IMR-90 (cell line): ENCODE results near the gene ALDH1A1. TPM values are rescaled to one million over a fixed set of nuclear protein-coding genes. Genes with fewer than 3 reads are reported as not detected.

Experiments
- ATAC-seq: fragments of 200-7000 bp; cut with Tn5 transposase; 2 replicates; pipeline ENCODE4 v1.9.1; 2020; ENCODE audit warnings: low read depth, mild to moderate bottlenecking, moderate library complexity
- BruUV-seq: library from RNA; stranded (reverse); fragments of 400-500 nt; replicated peaks from 2 replicates; lab custom pipeline; 2021; lab: Mats Ljungman, UMichigan
- CTCF ChIA-PET: fragments of 300-600 bp; formaldehyde crosslinking; extraction: SDS; loops from one replicate; lab custom pipeline; 2021; ENCODE audit warnings: antibody characterized with exemption; lab: Yijun Ruan, JAX
- POLR2A ChIA-PET: fragments of 300-600 bp; sonication (Branson Sonifier 250); formaldehyde crosslinking; loops from one replicate; lab custom pipeline; 2022; ENCODE audit warnings: antibody characterized with exemption; ENCODE audit not compliant: unreplicated experiment; lab: Charles Lee
- DNase-seq: peaks from one replicate; pipeline ENCODE4 v3.0.0; 2013
- H2AFZ ChIP-seq: replicated peaks from 2 replicates; pipeline ENCODE3; 2013; ENCODE audit warnings: low read length, mild to moderate bottlenecking; ENCODE audit not compliant: poor library complexity
- H2AK5ac ChIP-seq: 2 replicates; pipeline ENCODE4 v1.6.1; 2013; ENCODE audit warnings: low read depth, low read length, inconsistent platforms
- H2AK9ac ChIP-seq: replicated peaks from 2 replicates; pipeline ENCODE3; 2013; ENCODE audit warnings: mild to moderate bottlenecking, low read depth, low read length, moderate library complexity; ENCODE audit not compliant: poor library complexity
- H2BK120ac ChIP-seq: 2 replicates; pipeline ENCODE4 v1.6.1; 2013; ENCODE audit warnings: low read depth, low read length, inconsistent platforms
- H2BK15ac ChIP-seq: 3 replicates; pipeline ENCODE4 v1.6.1; 2013; ENCODE audit warnings: low read depth, low read length, inconsistent platforms
- H2BK20ac ChIP-seq: 2 replicates; pipeline ENCODE4 v1.6.1; 2013; ENCODE audit warnings: low read depth, mild to moderate bottlenecking, inconsistent platforms, low read length, moderate library complexity
- H2BK5ac ChIP-seq: 2 replicates; pipeline ENCODE4 v1.6.1; 2013; ENCODE audit warnings: mild to moderate bottlenecking, low read depth, low read length, inconsistent platforms; ENCODE audit not compliant: poor library complexity, severe bottlenecking
- H3K14ac ChIP-seq: replicated peaks from 2 replicates; pipeline ENCODE4 v1.6.1; 2013; ENCODE audit warnings: low read depth, low read length, inconsistent platforms
- H3K18ac ChIP-seq: 2 replicates; pipeline ENCODE4 v1.6.1; 2013; ENCODE audit warnings: low read depth, low read length, control low read depth
- H3K23ac ChIP-seq: 2 replicates; pipeline ENCODE4 v1.6.1; 2013; ENCODE audit warnings: low read depth, low read length, inconsistent platforms
- H3K27ac ChIP-seq: 2 replicates; pipeline ENCODE4 v1.5.1; 2013; ENCODE audit warnings: mild to moderate bottlenecking, control low read depth, low read length; ENCODE audit not compliant: insufficient read depth
- H3K27me3 ChIP-seq: 2 replicates; pipeline ENCODE4 v1.6.1; 2013; ENCODE audit warnings: low read length; ENCODE audit not compliant: control insufficient read depth, insufficient read depth
- H3K36me3 ChIP-seq: 2 replicates; pipeline ENCODE4 v1.6.1; 2013; ENCODE audit warnings: low read length, mixed read lengths; ENCODE audit not compliant: control insufficient read depth, insufficient read depth
- H3K4ac ChIP-seq: 2 replicates; pipeline ENCODE4 v1.6.1; 2013; ENCODE audit warnings: low read depth, low read length, inconsistent platforms
- H3K4me1 ChIP-seq: 2 replicates; pipeline ENCODE4 v1.6.1; 2013; ENCODE audit warnings: low read length, mixed read lengths; ENCODE audit not compliant: control insufficient read depth, insufficient read depth
- H3K4me2 ChIP-seq: 2 replicates; pipeline ENCODE4 v1.6.1; 2013; ENCODE audit warnings: low read depth, mild to moderate bottlenecking, control low read depth, low read length, moderate library complexity
- H3K4me3 ChIP-seq: 2 replicates; pipeline ENCODE4 v1.5.1; 2013; ENCODE audit warnings: low read depth, mild to moderate bottlenecking, control low read depth, low read length, moderate library complexity; ENCODE audit not compliant: insufficient read depth
- H3K56ac ChIP-seq: 2 replicates; pipeline ENCODE4 v1.6.1; 2013; ENCODE audit warnings: low read length, inconsistent platforms; ENCODE audit not compliant: insufficient read depth; ENCODE audit errors: extremely low read depth
- H3K79me1 ChIP-seq, 2 experiments: 2 replicates each; pipeline ENCODE4 v1.6.1; 2013; ENCODE audit warnings: low read length in 2 of 2, inconsistent platforms in 1 of 2, low read depth in 1 of 2
- H3K9ac ChIP-seq: 2 replicates; pipeline ENCODE4 v1.6.1; 2013; ENCODE audit warnings: low read depth, low read length, control low read depth
- H3K9me1 ChIP-seq: 2 replicates; pipeline ENCODE4 v1.6.1; 2013; ENCODE audit warnings: low read length, inconsistent platforms; ENCODE audit not compliant: insufficient read depth
- H3K9me3 ChIP-seq: 2 replicates; pipeline ENCODE4 v1.6.1; 2013; ENCODE audit warnings: low read length; ENCODE audit not compliant: control insufficient read depth, insufficient read depth
- H4K20me1 ChIP-seq: 2 replicates; pipeline ENCODE4 v1.6.1; 2013; ENCODE audit warnings: low read length, inconsistent platforms; ENCODE audit not compliant: insufficient read depth
- H4K5ac ChIP-seq: 2 replicates; pipeline ENCODE4 v1.6.1; 2013; ENCODE audit warnings: mild to moderate bottlenecking, low read depth, low read length, control low read depth
- H4K8ac ChIP-seq, 2 experiments: 2 replicates each; pipeline ENCODE4 v1.6.1; 2013; ENCODE audit warnings: low read depth in 2 of 2, low read length in 2 of 2, control low read depth in 1 of 2, inconsistent platforms in 1 of 2
- H4K91ac ChIP-seq: 2 replicates; pipeline ENCODE4 v1.6.1; 2013; ENCODE audit warnings: low read depth, low read length, inconsistent platforms; ENCODE audit not compliant: insufficient read depth
- BHLHE40 ChIP-seq: fragments of 150-350 bp; IDR thresholded peaks from 2 replicates; pipeline ENCODE4 v1.6.1; 2016; ENCODE audit warnings: mild to moderate bottlenecking, low read depth, low read length
- CEBPB ChIP-seq: IDR thresholded peaks from 2 replicates; pipeline ENCODE4 v1.6.1; 2012; ENCODE audit warnings: low read depth, low read length, improper control_type of control experiment
- MAZ ChIP-seq: IDR thresholded peaks from 2 replicates; pipeline ENCODE4 v1.6.1; 2012; ENCODE audit warnings: low read depth, mild to moderate bottlenecking, low read length, improper control_type of control experiment, moderate library complexity, borderline replicate concordance
- RAD21 ChIP-seq: IDR thresholded peaks from 2 replicates; pipeline ENCODE4 v1.6.1; 2012; ENCODE audit warnings: low read length, improper control_type of control experiment
- RCOR1 ChIP-seq: IDR thresholded peaks from 2 replicates; pipeline ENCODE4 v1.6.1; 2012; ENCODE audit warnings: mild to moderate bottlenecking, low read length, improper control_type of control experiment; ENCODE audit not compliant: insufficient replicate concordance
- RFX5 ChIP-seq: IDR thresholded peaks from 2 replicates; pipeline ENCODE4 v1.8.0; 2012; ENCODE audit warnings: low read depth, mild to moderate bottlenecking, low read length, moderate library complexity
- WGBS, 2 experiments: methylation state at CpG; one replicate each; pipeline versions ENCODE4 v1.1.5 to v1.1.7; 2013; ENCODE audit warnings: missing lambda C conversion rate in 2 of 2; ENCODE audit not compliant: insufficient read length in 1 of 2; ENCODE audit errors: extremely low coverage in 2 of 2; 5-methylcytosine and 5-hydroxymethylcytosine counted together
- dilution Hi-C: fragments of 300-500 bp; cut with HindIII; formaldehyde crosslinking; loops from one replicate; pipeline ENCODE4 v1.14.3; 2018; ENCODE audit warnings: low sequenced_read_pairs; ENCODE audit not compliant: unreplicated experiment
- in situ Hi-C: fragments of 300-500 bp; cut with MboI; formaldehyde crosslinking; loops from 3 replicates; pipeline ENCODE4 v1.14.3; 2019; ENCODE audit warnings: low sequenced_read_pairs, inconsistent platforms, mixed read lengths
- intact Hi-C: fragments of 100-400 bp; cut with micrococcal nuclease; formaldehyde crosslinking; loops from 2 replicates; pipeline ENCODE4 v1.10.0; 2022
- polyA plus RNA-seq, 3 experiments: library from polyadenylated mRNA; depleted of rRNA; stranded (reverse); fragments of >200 nt; gene quantifications; 2 replicates each; pipeline ENCODE4 v1.2.3, GENCODE V29; 2012; ENCODE audit warnings: low replicate concordance in 1 of 3
- total RNA-seq: library from RNA; depleted of rRNA; stranded (reverse); fragments of >200 nt; gene quantifications from 2 replicates; pipeline ENCODE4 v1.2.3, GENCODE V29; 2012
- TF ChIP-seq, protein P1 (sequence below): fragments of 150-350 bp; IDR thresholded peaks from 2 replicates; pipeline ENCODE4 v1.6.1; 2016; ENCODE audit warnings: low read depth, mild to moderate bottlenecking, low read length, moderate library complexity, borderline replicate concordance
- TF ChIP-seq, protein P2 (sequence below): fragments of 150-350 bp; IDR thresholded peaks from 2 replicates; pipeline ENCODE4 v1.6.1; 2017; ENCODE audit warnings: mild to moderate bottlenecking, antibody characterized with exemption, low read length, low read depth
- TF ChIP-seq, protein P3 (sequence below): conservative IDR thresholded peaks from 2 replicates; pipeline ENCODE4 v1.5.1; 2012; ENCODE audit warnings: mild to moderate bottlenecking, low read depth, low read length, improper control_type of control experiment

ALDH1A1 gene
- total and polyA plus RNA-seq, 2 of the 4 experiments (the other 2 are of a cell fraction): not detected

DNA sequence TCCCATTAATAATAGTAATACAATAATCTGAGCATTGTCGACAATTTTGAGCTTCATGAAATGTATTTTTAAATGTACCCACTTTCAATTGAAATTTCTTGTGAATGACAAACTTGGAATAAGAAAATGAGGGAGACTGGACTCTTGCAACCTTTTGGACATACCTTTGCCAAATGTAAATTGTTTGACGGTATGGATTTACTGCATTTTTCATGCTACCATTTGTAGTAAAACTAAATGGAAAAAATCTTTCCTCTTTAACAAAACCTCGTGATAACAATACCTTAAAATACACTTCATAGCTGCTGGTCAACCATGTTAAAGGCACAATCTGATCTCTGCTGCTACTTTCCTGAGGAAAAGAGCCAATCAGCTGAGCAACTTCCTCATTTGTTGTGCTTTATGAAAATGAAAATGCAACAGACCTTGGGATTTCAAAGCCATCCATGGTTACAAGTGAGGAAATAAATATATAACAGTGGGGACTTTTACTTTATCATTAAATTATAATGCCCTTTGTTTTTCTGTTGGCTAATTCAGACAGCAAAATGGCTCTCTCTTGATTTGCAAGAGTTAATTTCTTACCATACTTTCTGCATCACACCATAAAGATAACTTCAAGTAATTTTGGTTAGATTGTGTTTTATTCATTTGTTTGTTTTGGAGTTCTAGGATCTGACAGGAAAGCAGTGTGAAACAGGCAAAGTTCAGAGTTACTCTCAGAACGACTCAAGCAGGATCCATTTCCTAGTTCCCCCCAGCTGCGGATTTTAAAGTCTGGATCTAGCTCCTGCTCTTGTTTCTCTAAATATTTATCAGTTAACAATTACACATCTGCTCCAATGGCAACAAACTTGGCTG lies 1.1 kb downstream of the ALDH1A1 start (continued):
- TF ChIP-seq, protein P1, sequence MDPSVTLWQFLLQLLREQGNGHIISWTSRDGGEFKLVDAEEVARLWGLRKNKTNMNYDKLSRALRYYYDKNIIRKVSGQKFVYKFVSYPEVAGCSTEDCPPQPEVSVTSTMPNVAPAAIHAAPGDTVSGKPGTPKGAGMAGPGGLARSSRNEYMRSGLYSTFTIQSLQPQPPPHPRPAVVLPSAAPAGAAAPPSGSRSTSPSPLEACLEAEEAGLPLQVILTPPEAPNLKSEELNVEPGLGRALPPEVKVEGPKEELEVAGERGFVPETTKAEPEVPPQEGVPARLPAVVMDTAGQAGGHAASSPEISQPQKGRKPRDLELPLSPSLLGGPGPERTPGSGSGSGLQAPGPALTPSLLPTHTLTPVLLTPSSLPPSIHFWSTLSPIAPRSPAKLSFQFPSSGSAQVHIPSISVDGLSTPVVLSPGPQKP: no peak

DNA sequence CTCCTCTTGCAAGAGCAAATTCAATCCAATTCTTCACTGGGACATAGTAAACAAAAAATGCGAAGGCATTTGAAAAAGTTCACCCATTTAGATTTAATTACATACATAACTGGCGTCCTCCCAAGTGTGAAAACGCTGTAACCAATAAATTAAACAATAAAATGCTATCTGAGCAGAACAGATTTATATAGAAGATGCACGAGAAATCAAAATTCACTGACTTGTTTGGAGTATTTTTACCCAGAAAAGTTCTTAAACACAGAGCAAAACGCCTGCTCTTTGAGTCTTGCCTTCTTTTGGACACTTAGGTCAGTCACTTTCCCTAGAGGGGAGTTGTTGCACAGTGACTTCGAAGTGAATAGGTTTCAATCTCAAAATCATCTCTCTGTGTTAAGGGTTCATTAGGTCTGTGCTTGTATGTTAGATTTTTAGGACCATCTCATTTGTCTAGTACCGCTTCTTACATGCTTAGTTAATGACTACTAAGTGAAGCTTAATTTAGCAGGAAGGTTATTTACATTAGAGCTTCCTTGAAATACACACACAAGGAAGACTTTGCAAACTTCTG lies 1.9 kb downstream of the ALDH1A1 start:
- H3K9me1 ChIP-seq: no peaks in the 10 kb centered on the region
- CTCF ChIA-PET: no interaction called here
- H2BK20ac ChIP-seq: no peak overlapping the region
- H4K91ac ChIP-seq: no peak overlapping the region
- H4K5ac ChIP-seq: no peak overlapping the region
- H3K4ac ChIP-seq: no peak overlapping the region
- H3K79me1 ChIP-seq: no peaks in the 10 kb centered on the region
- no peak for ATAC-seq
- no peak overlapping the region for H3K23ac ChIP-seq
- H3K18ac ChIP-seq: no peak overlapping the region
- no peak overlapping the region for H2AFZ ChIP-seq
- H3K9me3 ChIP-seq: no peaks in the 10 kb centered on the region
- H3K4me1 ChIP-seq: no peaks in the 10 kb centered on the region
- no CpG with 5 or more reads among the region's 7 CpGs for WGBS, 2 experiments
- BruUV-seq: no TSS peak
- H3K4me2 ChIP-seq: no peak overlapping the region
- H3K27me3 ChIP-seq: no peaks in the 10 kb centered on the region
- no peaks in the 10 kb centered on the region for H3K36me3 ChIP-seq
- no peak overlapping the region for H2AK9ac ChIP-seq
- H3K14ac ChIP-seq: no peak overlapping the region
- no peak overlapping the region for H2BK15ac ChIP-seq
- H2BK5ac ChIP-seq: no peak overlapping the region
- H3K27ac ChIP-seq: no peak overlapping the region
- POLR2A ChIA-PET: no interaction called here
- H2BK120ac ChIP-seq: no peak overlapping the region
- H3K4me3 ChIP-seq: no peak overlapping the region
- H2AK5ac ChIP-seq: no peak overlapping the region
- no peak for DNase-seq
- H3K9ac ChIP-seq: no peak overlapping the region
- in situ Hi-C loops: no loop called here
- H4K20me1 ChIP-seq: no peaks in the 10 kb centered on the region
- intact Hi-C loops: no loop called here
- H3K56ac ChIP-seq: no peak overlapping the region
- no peak overlapping the region for H4K8ac ChIP-seq
- dilution Hi-C loops: no loop called here
- TF ChIP-seq, protein P2, sequence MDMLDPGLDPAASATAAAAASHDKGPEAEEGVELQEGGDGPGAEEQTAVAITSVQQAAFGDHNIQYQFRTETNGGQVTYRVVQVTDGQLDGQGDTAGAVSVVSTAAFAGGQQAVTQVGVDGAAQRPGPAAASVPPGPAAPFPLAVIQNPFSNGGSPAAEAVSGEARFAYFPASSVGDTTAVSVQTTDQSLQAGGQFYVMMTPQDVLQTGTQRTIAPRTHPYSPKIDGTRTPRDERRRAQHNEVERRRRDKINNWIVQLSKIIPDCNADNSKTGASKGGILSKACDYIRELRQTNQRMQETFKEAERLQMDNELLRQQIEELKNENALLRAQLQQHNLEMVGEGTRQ: no peak
- TF ChIP-seq, protein P3, sequence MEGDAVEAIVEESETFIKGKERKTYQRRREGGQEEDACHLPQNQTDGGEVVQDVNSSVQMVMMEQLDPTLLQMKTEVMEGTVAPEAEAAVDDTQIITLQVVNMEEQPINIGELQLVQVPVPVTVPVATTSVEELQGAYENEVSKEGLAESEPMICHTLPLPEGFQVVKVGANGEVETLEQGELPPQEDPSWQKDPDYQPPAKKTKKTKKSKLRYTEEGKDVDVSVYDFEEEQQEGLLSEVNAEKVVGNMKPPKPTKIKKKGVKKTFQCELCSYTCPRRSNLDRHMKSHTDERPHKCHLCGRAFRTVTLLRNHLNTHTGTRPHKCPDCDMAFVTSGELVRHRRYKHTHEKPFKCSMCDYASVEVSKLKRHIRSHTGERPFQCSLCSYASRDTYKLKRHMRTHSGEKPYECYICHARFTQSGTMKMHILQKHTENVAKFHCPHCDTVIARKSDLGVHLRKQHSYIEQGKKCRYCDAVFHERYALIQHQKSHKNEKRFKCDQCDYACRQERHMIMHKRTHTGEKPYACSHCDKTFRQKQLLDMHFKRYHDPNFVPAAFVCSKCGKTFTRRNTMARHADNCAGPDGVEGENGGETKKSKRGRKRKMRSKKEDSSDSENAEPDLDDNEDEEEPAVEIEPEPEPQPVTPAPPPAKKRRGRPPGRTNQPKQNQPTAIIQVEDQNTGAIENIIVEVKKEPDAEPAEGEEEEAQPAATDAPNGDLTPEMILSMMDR: no peak
- no peak for TF ChIP-seq RAD21
- TF ChIP-seq, protein P1: no peak
- TF ChIP-seq RFX5: no peak
- TF ChIP-seq CEBPB: no peak
- no peak for TF ChIP-seq MAZ
- TF ChIP-seq RCOR1: no peak
- no peak for TF ChIP-seq BHLHE40
